K562 (cell line): ENCODE results near the gene THEMIS. TPM values are rescaled to one million over a fixed set of nuclear protein-coding genes. Genes with fewer than 3 reads are reported as not detected.

Source experiments
- ATAC-seq: fragments of 200-7000 bp; cut with Tn5 transposase; 3 replicates; pipeline ENCODE4 v1.9.1; 2020; ENCODE audit warnings: moderate library complexity
- BruUV-seq: library from RNA; stranded (reverse); fragments of 400-500 nt; replicated peaks from 2 replicates; lab custom pipeline; 2021; lab: Mats Ljungman, UMichigan
- CTCF ChIA-PET: fragments of 300-600 bp; formaldehyde crosslinking; extraction: SDS; loops from one replicate; lab custom pipeline; 2021; ENCODE audit warnings: low intra/inter-chr PET ratio; lab: Yijun Ruan, JAX
- POLR2A ChIA-PET: fragments of 300-600, 350-650 bp; sonication (Branson Sonifier 250); formaldehyde crosslinking; extraction: SDS; loops from one replicate; lab custom pipeline; 2021; ENCODE audit warnings: antibody characterized with exemption, inconsistent platforms; lab: Yijun Ruan, JAX
- DNase-seq, 4 experiments: peaks; one replicate each; pipeline versions ENCODE4 v3.0.0 to v3.0.0-alpha.2; 2011 to 2018; ENCODE audit warnings: low spot score in 3 of 4, mixed read lengths in 3 of 4; ENCODE audit errors: extremely low read depth in 1 of 4
- FAIRE-seq: peaks from 2 replicates; lab custom pipeline; 2011; peaks lifted over from hg19 to GRCh38; lab: Jason Lieb, UNC
- H2AFZ ChIP-seq: 2 replicates; pipeline ENCODE4 v1.6.0; 2011; ENCODE audit warnings: low read depth, low read length, control low read depth, inconsistent platforms
- H3K27ac ChIP-seq: fragments of 200-600 bp; 3 replicates; pipeline ENCODE4 v1.8.0; 2011; ENCODE audit warnings: low read depth, mild to moderate bottlenecking, control low read depth, inconsistent platforms, low read length, moderate library complexity, mixed read lengths; ENCODE audit errors: extremely low read depth
- H3K27me3 ChIP-seq, 2 experiments: fragments of 300-600 bp in 1 of 2; 2 replicates in 1 of 2; 3 replicates in 1 of 2; pipeline versions ENCODE4 v1.6.0 to v1.8.0; 2011; ENCODE audit warnings: inconsistent platforms in 2 of 2, low read length in 2 of 2, mild to moderate bottlenecking in 1 of 2, mixed read lengths in 1 of 2, moderate library complexity in 1 of 2; ENCODE audit not compliant: control insufficient read depth in 2 of 2, insufficient read depth in 2 of 2
- H3K36me3 ChIP-seq: fragments of 300-600 bp; 3 replicates; pipeline ENCODE4 v1.8.0; 2011; ENCODE audit warnings: mild to moderate bottlenecking, low read length, inconsistent platforms; ENCODE audit not compliant: control insufficient read depth, insufficient read depth
- H3K4me1 ChIP-seq, 2 experiments: fragments of 200-600 bp in 1 of 2; replicated peaks in 1 of 2; 2 replicates in 1 of 2; 3 replicates in 1 of 2; pipeline versions ENCODE4 v1.5.1 to v1.8.0; 2011; ENCODE audit warnings: inconsistent platforms in 2 of 2, low read length in 2 of 2, mild to moderate bottlenecking in 1 of 2, mixed read lengths in 1 of 2, moderate library complexity in 1 of 2; ENCODE audit not compliant: control insufficient read depth in 2 of 2, insufficient read depth in 2 of 2
- H3K4me2 ChIP-seq: 2 replicates; pipeline ENCODE4 v1.6.1; 2011; ENCODE audit warnings: low read length, control low read depth, inconsistent platforms, mixed read lengths; ENCODE audit not compliant: insufficient read depth
- H3K4me3 ChIP-seq: fragments of 200-600 bp; sonication (generic), shearing (Covaris generic); 2 replicates; pipeline ENCODE4 v1.5.1; 2016; ENCODE audit warnings: control low read depth, inconsistent platforms
- H3K79me2 ChIP-seq: fragments of 200-600 bp; 3 replicates; pipeline ENCODE4 v1.8.0; 2011; ENCODE audit warnings: low read length, inconsistent platforms; ENCODE audit not compliant: control insufficient read depth, insufficient read depth
- H3K9ac ChIP-seq, 2 experiments: 2 replicates each; pipeline versions ENCODE4 v1.6.0 to v1.6.1; 2011; ENCODE audit warnings: low read depth in 2 of 2, low read length in 2 of 2, control low read depth in 1 of 2, inconsistent platforms in 1 of 2, mild to moderate bottlenecking in 1 of 2, mixed read lengths in 1 of 2; ENCODE audit not compliant: insufficient read depth in 1 of 2
- H3K9me1 ChIP-seq: one replicate; pipeline ENCODE4 v1.6.0; 2011; ENCODE audit warnings: inconsistent platforms, mild to moderate bottlenecking, low read length, moderate library complexity; ENCODE audit not compliant: control insufficient read depth, insufficient read depth
- H3K9me3 ChIP-seq: replicated peaks from 2 replicates; pipeline ENCODE4 v1.5.1; 2011; ENCODE audit warnings: low read depth, low read length, inconsistent platforms; ENCODE audit not compliant: control insufficient read depth, insufficient read depth
- H4K20me1 ChIP-seq: replicated peaks from 2 replicates; pipeline ENCODE4 v1.6.1; 2011; ENCODE audit warnings: low read length, inconsistent platforms, mixed read lengths; ENCODE audit not compliant: control insufficient read depth, insufficient read depth
- MIER1 ChIP-seq: fragments of 450-650 bp; IDR thresholded peaks from 2 replicates; pipeline ENCODE4 v1.6.1; 2016; ENCODE audit warnings: antibody characterized with exemption, mild to moderate bottlenecking, low read depth
- NFIC ChIP-seq: fragments of 450-650 bp; IDR thresholded peaks from 2 replicates; pipeline ENCODE4 v1.6.1; 2017; ENCODE audit warnings: mild to moderate bottlenecking, inconsistent platforms
- NFIX ChIP-seq: fragments of 250-450 bp; sonication (Bioruptor Pico); IDR thresholded peaks from 2 replicates; pipeline ENCODE4 v1.4.0; 2020; ENCODE audit warnings: low read depth, mild to moderate bottlenecking, moderate library complexity
- TAL1 ChIP-seq: fragments of 450-650 bp; IDR thresholded peaks from 2 replicates; pipeline ENCODE4 v1.6.1; 2016; ENCODE audit warnings: mild to moderate bottlenecking
- USF1 ChIP-seq: sonication (generic); formaldehyde crosslinking; IDR thresholded peaks from 2 replicates; pipeline ENCODE4 v1.9.0; 2022; ENCODE audit warnings: mild to moderate bottlenecking, missing genetic modification reagents
- ZNF174 ChIP-seq: fragments of 250-450 bp; sonication (Bioruptor Pico); IDR thresholded peaks from 2 replicates; pipeline ENCODE4 v1.4.0; 2020; ENCODE audit warnings: mild to moderate bottlenecking
- WGBS: fragments of 100-300 bp; shearing (Covaris generic); methylation state at CpG from one replicate; pipeline ENCODE4 v1.1.6; 2016; ENCODE audit warnings: low coverage, mixed read lengths; ENCODE audit not compliant: insufficient coverage; ENCODE audit errors: missing lambda C conversion rate; 5-methylcytosine and 5-hydroxymethylcytosine counted together
- in situ Hi-C: fragments of 300-500 bp; cut with MboI; formaldehyde crosslinking; loops from 4 replicates; pipeline ENCODE4 v1.15.0; 2018; ENCODE audit warnings: inconsistent platforms, mixed read lengths
- intact Hi-C: fragments of 100-400 bp; cut with micrococcal nuclease; formaldehyde crosslinking; loops from 2 replicates; pipeline ENCODE4 v1.14.2; 2022
- polyA plus RNA-seq, 8 experiments: library from polyadenylated mRNA; depleted of rRNA in 4 of 8; stranded (reverse) in 5 of 8; unstranded in 3 of 8; fragments of >200 nt; fragmentation: Nextera tagmentation in 2 of 8; fragmentation: Illumina TruSeq in 1 of 8; extraction: Ambion mirVana in 2 of 8; extraction: Trizol in 1 of 8; gene quantifications; 2 replicates each; pipeline versions ENCODE4 v1.2.1 to v1.2.3, GENCODE V29; 2011 to 2014; ENCODE audit warnings: inconsistent platforms in 1 of 8, missing spikeins in 1 of 8
- total RNA-seq, 7 experiments: library from RNA; depleted of rRNA in 6 of 7; stranded (reverse); fragments of >200 nt in 6 of 7; fragmentation: Illumina TruSeq in 2 of 7; extraction: Trizol in 2 of 7; gene quantifications; 2 replicates each; pipeline versions ENCODE4 v1.2.1 to v1.2.3, GENCODE V29; 2011 to 2021; ENCODE audit warnings: low replicate concordance in 1 of 7
- TF ChIP-seq, protein P1 (sequence below): fragments of 250-450 bp; sonication (Bioruptor Pico); IDR thresholded peaks from 2 replicates; pipeline ENCODE4 v1.4.0; 2020; ENCODE audit warnings: borderline replicate concordance

THEMIS gene
- total and polyA plus RNA-seq, 9 of the 15 experiments (the other 6 are each of a cell fraction or from before 2014, with no cell fraction given) = 0.09 TPM; not detected in 8

GRCh38 chr6:127842562-127842961 is 58.3 kb downstream of the THEMIS start:
- Histone ChIP-seq H3K9ac (no peak overlapping the region), H3K4me2 (no peak overlapping the region), H4K20me1 (no peaks in the 10 kb centered on the region), H3K4me3 (no peak overlapping the region), H3K36me3 (no peaks in the 10 kb centered on the region), H3K79me2 (no peaks in the 10 kb centered on the region), H3K27me3 (no peaks in the 10 kb centered on the region), H2AFZ (no peak overlapping the region), H3K27ac (no peak overlapping the region), H3K4me1 (no peaks in the 10 kb centered on the region), H3K9me1 (no peaks in the 10 kb centered on the region), H3K9me3 (no peaks in the 10 kb centered on the region)
- POLR2A ChIA-PET = no interaction called here
- BruUV-seq = no TSS peak
- ATAC-seq (no peak), DNase-seq (peak in 1 of 4 experiments; percentile 5), FAIRE-seq (no peak)
- intact Hi-C loops (no loop called here), in situ Hi-C loops (no loop called here)
- 1% methylated on average over 4 of the region's 4 CpGs for WGBS
- no peak for TF ChIP-seq ZNF174 (CRISPR knock-in tag)
- TF ChIP-seq NFIC = peak; percentile 68; the same call in 1 of the 2 replicates
- peak; percentile 57; the same call in 1 of the 2 replicates for TF ChIP-seq NFIX (CRISPR knock-in tag)
- CTCF ChIA-PET = no interaction called here

- H3K79me2 ChIP-seq = no peaks in the 10 kb centered on the region
- H3K9me3 ChIP-seq = no peaks in the 10 kb centered on the region
- no peaks in the 10 kb centered on the region for H3K36me3 ChIP-seq
- no peak overlapping the region for H3K4me3 ChIP-seq
- no peaks in the 10 kb centered on the region for H3K9me1 ChIP-seq
- H3K27me3 ChIP-seq = no peaks in the 10 kb centered on the region
- TF ChIP-seq, protein P1, sequence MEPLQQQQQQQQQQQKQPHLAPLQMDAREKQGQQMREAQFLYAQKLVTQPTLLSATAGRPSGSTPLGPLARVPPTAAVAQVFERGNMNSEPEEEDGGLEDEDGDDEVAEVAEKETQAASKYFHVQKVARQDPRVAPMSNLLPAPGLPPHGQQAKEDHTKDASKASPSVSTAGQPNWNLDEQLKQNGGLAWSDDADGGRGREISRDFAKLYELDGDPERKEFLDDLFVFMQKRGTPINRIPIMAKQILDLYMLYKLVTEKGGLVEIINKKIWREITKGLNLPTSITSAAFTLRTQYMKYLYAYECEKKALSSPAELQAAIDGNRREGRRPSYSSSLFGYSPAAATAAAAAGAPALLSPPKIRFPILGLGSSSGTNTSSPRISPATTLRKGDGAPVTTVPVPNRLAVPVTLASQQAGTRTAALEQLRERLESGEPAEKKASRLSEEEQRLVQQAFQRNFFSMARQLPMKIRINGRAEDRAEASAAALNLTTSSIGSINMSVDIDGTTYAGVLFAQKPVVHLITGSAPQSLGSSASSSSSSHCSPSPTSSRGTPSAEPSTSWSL (CRISPR knock-in tag) = no peak
- TF ChIP-seq USF1 (CRISPR knock-in tag) = no peak
- TF ChIP-seq TAL1 = no peak
- no peak for TF ChIP-seq MIER1
- TF ChIP-seq, all 486 proteins: peak for 0
- no peaks in the 10 kb centered on the region for H4K20me1 ChIP-seq
- ChIA-PET CTCF (no interaction called here), POLR2A (no interaction called here)
- intact Hi-C loops = no loop called here
- ATAC-seq = no peak
- no peak for FAIRE-seq
- no peak overlapping the region for H3K27ac ChIP-seq
- no TSS peak for BruUV-seq
- no peaks in the 10 kb centered on the region for H3K4me1 ChIP-seq
- no peak overlapping the region for H3K9ac ChIP-seq
- DNase-seq = no peak
- H2AFZ ChIP-seq = no peak overlapping the region
- 9% methylated on average over 1 of the region's 1 CpG for WGBS
- H3K4me2 ChIP-seq = no peak overlapping the region
- in situ Hi-C loops = no loop called here
Observed at GRCh38 chr6:127841811-127842210, 59.0 kb downstream of the THEMIS start.
